SK-N-SH treated with all-trans-retinoic acid at 6 μM for 48 hours (cell line): Measurements from ENCODE around the gene TPK1.

Experiments
- ATAC-seq: fragments of 200-7000 bp; cut with Tn5 transposase; 3 replicates; pipeline ENCODE4 v1.9.1; 2020; ENCODE audit warnings: mild to moderate bottlenecking, moderate library complexity
- ARNTL ChIP-seq: fragments of 450-650 bp; formaldehyde crosslinking; IDR thresholded peaks from 2 replicates; pipeline ENCODE4 v1.5.0; 2020; ENCODE audit warnings: low read depth, mild to moderate bottlenecking, moderate library complexity, borderline replicate concordance
- BACH2 ChIP-seq: fragments of 250-450 bp; sonication (Bioruptor Pico); IDR thresholded peaks from 2 replicates; pipeline ENCODE4 v1.9.0; 2021; ENCODE audit warnings: mild to moderate bottlenecking, borderline replicate concordance
- CSDC2 ChIP-seq: fragments of 250-450 bp; sonication (Bioruptor Pico); IDR thresholded peaks from 2 replicates; pipeline ENCODE4 v1.5.0; 2020; ENCODE audit warnings: mild to moderate bottlenecking, moderate library complexity
- ESRRG ChIP-seq: fragments of 250-450 bp; sonication (Bioruptor Pico); IDR thresholded peaks from 2 replicates; pipeline ENCODE4 v1.6.1; 2021; ENCODE audit warnings: mild to moderate bottlenecking
- GLIS3 ChIP-seq: fragments of 250-450 bp; sonication (Bioruptor Pico); IDR thresholded peaks from 2 replicates; pipeline ENCODE4 v1.5.0; 2020; ENCODE audit warnings: mild to moderate bottlenecking, moderate library complexity
- ISL1 ChIP-seq: fragments of 250-450 bp; sonication (Bioruptor Pico); IDR thresholded peaks from 2 replicates; pipeline ENCODE4 v2.1.2; 2022; ENCODE audit warnings: mild to moderate bottlenecking, moderate library complexity
- OSR1 ChIP-seq: fragments of 250-450 bp; sonication (Bioruptor Pico); IDR thresholded peaks from 2 replicates; pipeline ENCODE4 v1.8.0; 2022; ENCODE audit warnings: moderate library complexity, mild to moderate bottlenecking, inconsistent platforms
- PPARA ChIP-seq: fragments of 250-450 bp; sonication (Bioruptor Pico); IDR thresholded peaks from 2 replicates; pipeline ENCODE4 v1.5.0; 2020; ENCODE audit warnings: mild to moderate bottlenecking, borderline replicate concordance
- RARB ChIP-seq: fragments of 250-450 bp; sonication (Bioruptor Pico); IDR thresholded peaks from 2 replicates; pipeline ENCODE4 v1.8.0; 2021; ENCODE audit warnings: mild to moderate bottlenecking, moderate library complexity
- SNAI2 ChIP-seq: fragments of 250-450 bp; sonication (Bioruptor Pico); IDR thresholded peaks from 2 replicates; pipeline ENCODE4 v1.5.0; 2020; ENCODE audit warnings: mild to moderate bottlenecking, moderate library complexity
- TCF4 ChIP-seq: fragments of 250-450 bp; sonication (Bioruptor Pico); IDR thresholded peaks from 2 replicates; pipeline ENCODE4 v1.8.0; 2021; ENCODE audit warnings: mild to moderate bottlenecking, moderate library complexity, borderline replicate concordance
- TOX ChIP-seq: fragments of 250-450 bp; sonication (Bioruptor Pico); IDR thresholded peaks from 2 replicates; pipeline ENCODE4 v1.8.0; 2021; ENCODE audit warnings: mild to moderate bottlenecking, moderate library complexity, borderline replicate concordance
- ZC3H10 ChIP-seq: fragments of 250-450 bp; sonication (Bioruptor Pico); IDR thresholded peaks from 2 replicates; pipeline ENCODE4 v1.5.1; 2021; ENCODE audit warnings: mild to moderate bottlenecking, moderate library complexity
- ZFP3 ChIP-seq: fragments of 250-450 bp; sonication (Bioruptor Pico); IDR thresholded peaks from 2 replicates; pipeline ENCODE4 v1.5.0; 2020; ENCODE audit warnings: mild to moderate bottlenecking, moderate library complexity
- ZFP30 ChIP-seq: fragments of 450-650 bp; formaldehyde crosslinking; IDR thresholded peaks from 2 replicates; pipeline ENCODE4 v1.5.0; 2022; ENCODE audit warnings: mild to moderate bottlenecking, moderate library complexity
- ZNF565 ChIP-seq: fragments of 450-650 bp; formaldehyde crosslinking; conservative IDR thresholded peaks from 2 replicates; pipeline ENCODE4 v1.5.0; 2020; ENCODE audit warnings: low read depth, mild to moderate bottlenecking, moderate library complexity
- ZNF70 ChIP-seq: fragments of 450-650 bp; formaldehyde crosslinking; IDR thresholded peaks from 2 replicates; pipeline ENCODE4 v1.5.0; 2020; ENCODE audit warnings: mild to moderate bottlenecking, moderate library complexity
- ZNF8 ChIP-seq: fragments of 450-650 bp; formaldehyde crosslinking; IDR thresholded peaks from 2 replicates; pipeline ENCODE4 v1.5.0; 2020; ENCODE audit warnings: mild to moderate bottlenecking, moderate library complexity
- TF ChIP-seq, protein P1 (sequence below): fragments of 250-450 bp; sonication (Bioruptor Pico); IDR thresholded peaks from 2 replicates; pipeline ENCODE4 v1.5.1; 2020; ENCODE audit warnings: low read depth, mild to moderate bottlenecking, moderate library complexity
- TF ChIP-seq, protein P2 (sequence below): fragments of 250-450 bp; sonication (Bioruptor Pico); IDR thresholded peaks from 2 replicates; pipeline ENCODE4 v1.5.1; 2021; ENCODE audit warnings: mild to moderate bottlenecking, moderate library complexity
- TF ChIP-seq, protein P3 (sequence below): fragments of 250-450 bp; sonication (Bioruptor Pico); IDR thresholded peaks from 2 replicates; pipeline ENCODE4 v1.5.0; 2020; ENCODE audit warnings: mild to moderate bottlenecking, moderate library complexity
- TF ChIP-seq, protein P4 (sequence below): fragments of 250-450 bp; sonication (Bioruptor Pico); IDR thresholded peaks from 2 replicates; pipeline ENCODE4 v1.8.0; 2021; ENCODE audit warnings: low read depth, mild to moderate bottlenecking, moderate library complexity, borderline replicate concordance

The TPK1 gene

DNA sequence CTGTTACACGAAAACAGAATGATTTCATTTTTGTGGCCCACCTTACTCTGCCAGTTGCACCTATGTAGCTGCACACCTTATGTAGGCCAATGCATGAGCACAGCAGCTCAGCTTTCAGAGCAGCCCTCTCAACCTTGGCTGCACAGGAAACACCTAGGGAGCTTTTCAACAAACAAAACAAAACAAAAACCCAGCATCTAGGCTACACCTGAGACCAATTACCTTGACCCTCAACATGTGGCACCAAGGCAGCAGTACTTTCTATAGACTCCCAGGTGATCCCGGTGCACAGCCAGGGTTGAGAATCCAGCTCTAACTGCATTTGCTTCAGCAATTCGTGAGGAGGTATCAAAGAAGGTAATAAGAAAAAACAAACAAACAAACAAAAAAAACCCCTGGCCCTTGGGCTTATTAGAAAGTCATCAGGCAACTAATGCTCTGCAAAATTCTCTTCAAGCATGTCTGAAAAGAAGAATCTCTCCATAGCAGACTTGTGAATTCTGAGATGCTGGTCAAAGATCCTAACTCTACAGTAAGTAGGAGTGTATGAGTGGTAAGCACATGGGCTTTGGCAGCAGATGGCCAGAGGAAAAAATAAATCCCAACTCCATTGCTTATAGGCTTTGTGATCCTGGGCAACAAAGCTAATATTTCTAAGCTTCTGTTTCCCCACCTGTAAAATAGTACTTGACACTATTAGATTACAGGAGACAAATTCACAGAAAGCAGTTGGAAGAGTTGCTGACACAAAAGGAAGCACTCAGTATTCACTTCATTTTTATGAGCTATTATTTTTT is 318.9 kb downstream of the TPK1 start:
- no peak for ATAC-seq
- TF ChIP-seq, protein P1, sequence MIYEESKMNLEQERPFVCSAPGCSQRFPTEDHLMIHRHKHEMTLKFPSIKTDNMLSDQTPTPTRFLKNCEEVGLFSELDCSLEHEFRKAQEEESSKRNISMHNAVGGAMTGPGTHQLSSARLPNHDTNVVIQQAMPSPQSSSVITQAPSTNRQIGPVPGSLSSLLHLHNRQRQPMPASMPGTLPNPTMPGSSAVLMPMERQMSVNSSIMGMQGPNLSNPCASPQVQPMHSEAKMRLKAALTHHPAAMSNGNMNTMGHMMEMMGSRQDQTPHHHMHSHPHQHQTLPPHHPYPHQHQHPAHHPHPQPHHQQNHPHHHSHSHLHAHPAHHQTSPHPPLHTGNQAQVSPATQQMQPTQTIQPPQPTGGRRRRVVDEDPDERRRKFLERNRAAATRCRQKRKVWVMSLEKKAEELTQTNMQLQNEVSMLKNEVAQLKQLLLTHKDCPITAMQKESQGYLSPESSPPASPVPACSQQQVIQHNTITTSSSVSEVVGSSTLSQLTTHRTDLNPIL, result no peak
- TF ChIP-seq CSDC2 (CRISPR knock-in tag) (no peak), ZFP30 (CRISPR knock-in tag) (no peak), ZC3H10 (CRISPR knock-in tag) (no peak), ZNF8 (CRISPR knock-in tag) (no peak), BACH2 (CRISPR knock-in tag) (no peak), ZNF565 (no peak)

DNA sequence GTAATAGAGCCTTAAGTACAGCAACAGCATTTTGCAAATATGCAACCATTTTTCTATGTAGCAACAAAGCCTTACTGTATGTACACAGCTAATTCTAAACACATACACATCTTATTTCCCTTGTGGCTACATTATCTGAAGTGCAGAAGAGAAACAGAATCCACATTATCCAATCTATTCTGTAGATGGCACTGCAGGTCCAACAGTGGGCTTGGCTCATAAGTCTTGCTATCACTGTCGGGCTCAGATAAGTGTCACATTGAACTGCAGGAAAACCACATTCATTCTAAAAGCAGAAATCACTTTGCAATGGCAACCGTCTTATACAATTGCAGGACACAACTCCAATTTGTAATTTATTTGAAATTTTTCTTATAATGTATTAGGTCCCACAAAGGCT is 322.5 kb downstream of the TPK1 start:
- ATAC-seq, result peak; percentile 47
- TF ChIP-seq BACH2 (CRISPR knock-in tag), result no peak
- no peak for TF ChIP-seq ZC3H10 (CRISPR knock-in tag)
- TF ChIP-seq OSR1 (CRISPR knock-in tag), result no peak
- TF ChIP-seq, protein P2, sequence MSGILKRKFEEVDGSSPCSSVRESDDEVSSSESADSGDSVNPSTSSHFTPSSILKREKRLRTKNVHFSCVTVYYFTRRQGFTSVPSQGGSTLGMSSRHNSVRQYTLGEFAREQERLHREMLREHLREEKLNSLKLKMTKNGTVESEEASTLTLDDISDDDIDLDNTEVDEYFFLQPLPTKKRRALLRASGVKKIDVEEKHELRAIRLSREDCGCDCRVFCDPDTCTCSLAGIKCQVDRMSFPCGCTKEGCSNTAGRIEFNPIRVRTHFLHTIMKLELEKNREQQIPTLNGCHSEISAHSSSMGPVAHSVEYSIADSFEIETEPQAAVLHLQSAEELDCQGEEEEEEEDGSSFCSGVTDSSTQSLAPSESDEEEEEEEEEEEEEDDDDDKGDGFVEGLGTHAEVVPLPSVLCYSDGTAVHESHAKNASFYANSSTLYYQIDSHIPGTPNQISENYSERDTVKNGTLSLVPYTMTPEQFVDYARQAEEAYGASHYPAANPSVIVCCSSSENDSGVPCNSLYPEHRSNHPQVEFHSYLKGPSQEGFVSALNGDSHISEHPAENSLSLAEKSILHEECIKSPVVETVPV (CRISPR knock-in tag), result no peak
- no peak for TF ChIP-seq PPARA (CRISPR knock-in tag)
- TF ChIP-seq ISL1, result no peak
- TF ChIP-seq ARNTL, result no peak
- TF ChIP-seq ZFP3 (CRISPR knock-in tag), result no peak
- no peak for TF ChIP-seq CSDC2 (CRISPR knock-in tag)
- no peak for TF ChIP-seq ZNF70 (CRISPR knock-in tag)
- TF ChIP-seq ZFP30 (CRISPR knock-in tag), result no peak
- TF ChIP-seq ESRRG (CRISPR knock-in tag), result no peak
- TF ChIP-seq TOX (CRISPR knock-in tag), result no peak
- TF ChIP-seq RARB (CRISPR knock-in tag), result no peak
- no peak for TF ChIP-seq SNAI2 (CRISPR knock-in tag)
- TF ChIP-seq, protein P3, sequence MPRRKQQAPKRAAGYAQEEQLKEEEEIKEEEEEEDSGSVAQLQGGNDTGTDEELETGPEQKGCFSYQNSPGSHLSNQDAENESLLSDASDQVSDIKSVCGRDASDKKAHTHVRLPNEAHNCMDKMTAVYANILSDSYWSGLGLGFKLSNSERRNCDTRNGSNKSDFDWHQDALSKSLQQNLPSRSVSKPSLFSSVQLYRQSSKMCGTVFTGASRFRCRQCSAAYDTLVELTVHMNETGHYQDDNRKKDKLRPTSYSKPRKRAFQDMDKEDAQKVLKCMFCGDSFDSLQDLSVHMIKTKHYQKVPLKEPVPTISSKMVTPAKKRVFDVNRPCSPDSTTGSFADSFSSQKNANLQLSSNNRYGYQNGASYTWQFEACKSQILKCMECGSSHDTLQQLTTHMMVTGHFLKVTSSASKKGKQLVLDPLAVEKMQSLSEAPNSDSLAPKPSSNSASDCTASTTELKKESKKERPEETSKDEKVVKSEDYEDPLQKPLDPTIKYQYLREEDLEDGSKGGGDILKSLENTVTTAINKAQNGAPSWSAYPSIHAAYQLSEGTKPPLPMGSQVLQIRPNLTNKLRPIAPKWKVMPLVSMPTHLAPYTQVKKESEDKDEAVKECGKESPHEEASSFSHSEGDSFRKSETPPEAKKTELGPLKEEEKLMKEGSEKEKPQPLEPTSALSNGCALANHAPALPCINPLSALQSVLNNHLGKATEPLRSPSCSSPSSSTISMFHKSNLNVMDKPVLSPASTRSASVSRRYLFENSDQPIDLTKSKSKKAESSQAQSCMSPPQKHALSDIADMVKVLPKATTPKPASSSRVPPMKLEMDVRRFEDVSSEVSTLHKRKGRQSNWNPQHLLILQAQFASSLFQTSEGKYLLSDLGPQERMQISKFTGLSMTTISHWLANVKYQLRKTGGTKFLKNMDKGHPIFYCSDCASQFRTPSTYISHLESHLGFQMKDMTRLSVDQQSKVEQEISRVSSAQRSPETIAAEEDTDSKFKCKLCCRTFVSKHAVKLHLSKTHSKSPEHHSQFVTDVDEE (CRISPR knock-in tag), result no peak
- TF ChIP-seq ZNF565, result no peak
- no peak for TF ChIP-seq ZNF8 (CRISPR knock-in tag)
- TF ChIP-seq, protein P4, sequence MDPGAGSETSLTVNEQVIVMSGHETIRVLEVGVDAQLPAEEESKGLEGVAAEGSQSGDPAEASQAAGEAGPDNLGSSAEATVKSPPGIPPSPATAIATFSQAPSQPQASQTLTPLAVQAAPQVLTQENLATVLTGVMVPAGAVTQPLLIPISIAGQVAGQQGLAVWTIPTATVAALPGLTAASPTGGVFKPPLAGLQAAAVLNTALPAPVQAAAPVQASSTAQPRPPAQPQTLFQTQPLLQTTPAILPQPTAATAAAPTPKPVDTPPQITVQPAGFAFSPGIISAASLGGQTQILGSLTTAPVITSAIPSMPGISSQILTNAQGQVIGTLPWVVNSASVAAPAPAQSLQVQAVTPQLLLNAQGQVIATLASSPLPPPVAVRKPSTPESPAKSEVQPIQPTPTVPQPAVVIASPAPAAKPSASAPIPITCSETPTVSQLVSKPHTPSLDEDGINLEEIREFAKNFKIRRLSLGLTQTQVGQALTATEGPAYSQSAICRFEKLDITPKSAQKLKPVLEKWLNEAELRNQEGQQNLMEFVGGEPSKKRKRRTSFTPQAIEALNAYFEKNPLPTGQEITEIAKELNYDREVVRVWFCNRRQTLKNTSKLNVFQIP (CRISPR knock-in tag), result no peak
- TF ChIP-seq GLIS3 (CRISPR knock-in tag), result no peak
- TF ChIP-seq, all 23 proteins: peak for 0

DNA sequence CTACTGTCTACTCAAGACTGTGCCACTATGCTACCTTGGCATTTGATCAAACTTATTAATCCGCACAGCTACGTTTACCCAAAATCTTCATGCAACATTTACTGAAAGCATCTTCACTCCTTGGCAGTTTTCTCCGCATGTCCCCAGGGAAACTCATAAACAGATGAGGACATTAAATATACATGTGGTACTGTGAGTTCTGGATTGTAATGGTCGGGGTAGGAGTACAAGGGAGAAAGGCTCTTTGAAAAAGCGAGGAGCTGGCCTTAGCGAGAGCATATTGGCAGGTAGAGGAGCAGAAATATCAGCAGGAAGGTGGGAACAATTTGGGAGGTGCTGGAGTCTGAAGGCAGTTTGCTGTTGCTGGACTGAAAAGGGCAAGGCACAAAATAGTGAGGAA is 325.2 kb downstream of the TPK1 start:
- no peak for ATAC-seq

More for the DNA sequence above, 325.2 kb downstream of the TPK1 start:
- no peak for TF ChIP-seq ZC3H10 (CRISPR knock-in tag)
- TF ChIP-seq GLIS3 (CRISPR knock-in tag), result no peak
- no peak for TF ChIP-seq RARB (CRISPR knock-in tag)
- TF ChIP-seq ISL1, result no peak
- TF ChIP-seq, protein P1, result no peak
- no peak for TF ChIP-seq ZNF8 (CRISPR knock-in tag)
- TF ChIP-seq TOX (CRISPR knock-in tag), result no peak
- TF ChIP-seq OSR1 (CRISPR knock-in tag), result no peak
- TF ChIP-seq ESRRG (CRISPR knock-in tag), result no peak
- no peak for TF ChIP-seq TCF4
- TF ChIP-seq CSDC2 (CRISPR knock-in tag), result no peak
